H1 (cell line): ENCODE measurements around the gene CELF2. TPM values are rescaled to one million over a fixed set of nuclear protein-coding genes. Genes with fewer than 3 reads are reported as not detected.

Experiments used
- CTCF ChIA-PET: fragments of 300-600 bp; sonication (Branson Sonifier 250); formaldehyde crosslinking; loops from one replicate; lab custom pipeline; 2021; ENCODE audit not compliant: partially characterized antibody; lab: Charles Lee
- POLR2A ChIA-PET: fragments of 300-600 bp; sonication (Branson Sonifier 250); formaldehyde crosslinking; loops from one replicate; lab custom pipeline; 2021; ENCODE audit warnings: inconsistent platforms; ENCODE audit not compliant: partially characterized antibody; lab: Charles Lee
- DNase-seq, 2 experiments: peaks; one replicate each; pipeline versions ENCODE4 v3.0.0 to v3.0.0-alpha.2; 2010 to 2022; ENCODE audit warnings: low spot score in 2 of 2, low read depth in 1 of 2, mixed read lengths in 1 of 2
- FAIRE-seq: peaks from 2 replicates; lab custom pipeline; 2011; peaks lifted over from hg19 to GRCh38; lab: Jason Lieb, UNC
- H2AFZ ChIP-seq: 2 replicates; pipeline ENCODE4 v1.8.1; 2012; ENCODE audit warnings: low read length, inconsistent platforms
- H2AK5ac ChIP-seq: 2 replicates; pipeline ENCODE4 v1.6.1; 2013; ENCODE audit warnings: low read depth, low read length
- H2BK120ac ChIP-seq: replicated peaks from 2 replicates; pipeline ENCODE3; 2013; ENCODE audit warnings: low read depth, low read length, inconsistent platforms
- H2BK12ac ChIP-seq: 2 replicates; pipeline ENCODE4 v1.6.1; 2013; ENCODE audit warnings: low read depth, low read length
- H2BK15ac ChIP-seq: 2 replicates; pipeline ENCODE4 v1.6.1; 2013; ENCODE audit warnings: low read length
- H2BK20ac ChIP-seq: 2 replicates; pipeline ENCODE4 v1.6.1; 2013; ENCODE audit warnings: low read length
- H2BK5ac ChIP-seq: 2 replicates; pipeline ENCODE4 v1.6.1; 2013; ENCODE audit warnings: low read depth, low read length
- H3K14ac ChIP-seq: 2 replicates; pipeline ENCODE4 v1.6.1; 2013; ENCODE audit warnings: inconsistent platforms; ENCODE audit not compliant: insufficient read length
- H3K18ac ChIP-seq: 2 replicates; pipeline ENCODE4 v1.6.1; 2013; ENCODE audit warnings: low read length; ENCODE audit errors: extremely low read depth
- H3K23ac ChIP-seq: 2 replicates; pipeline ENCODE4 v1.6.1; 2013; ENCODE audit warnings: inconsistent platforms; ENCODE audit not compliant: insufficient read length
- H3K23me2 ChIP-seq: 2 replicates; pipeline ENCODE4 v1.6.1; 2013; ENCODE audit warnings: low read depth, low read length
- H3K27ac ChIP-seq: 2 replicates; pipeline ENCODE4 v1.6.1; 2011; ENCODE audit warnings: low read depth, low read length, inconsistent platforms
- H3K27me3 ChIP-seq, 4 experiments: replicated peaks in 1 of 4; 1 replicate in 1 of 4; 2 replicates in 3 of 4; pipeline versions ENCODE4 v1.6.1 to v1.8.1; 2011 to 2013; ENCODE audit warnings: low read length in 3 of 4, mild to moderate bottlenecking in 3 of 4, inconsistent platforms in 2 of 4, mixed read lengths in 2 of 4, moderate library complexity in 1 of 4; ENCODE audit not compliant: control insufficient read depth in 3 of 4, insufficient read depth in 3 of 4; ENCODE audit errors: extremely low read depth in 1 of 4
- H3K36me3 ChIP-seq, 4 experiments: 2 replicates each; pipeline versions ENCODE4 v1.6.1 to v1.8.1; 2011 to 2013; ENCODE audit warnings: mild to moderate bottlenecking in 4 of 4, low read length in 3 of 4, moderate library complexity in 2 of 4, control low read depth in 1 of 4, inconsistent platforms in 1 of 4; ENCODE audit not compliant: insufficient read depth in 4 of 4, control insufficient read depth in 2 of 4
- H3K4ac ChIP-seq: replicated peaks from 2 replicates; pipeline ENCODE3; 2013; ENCODE audit warnings: low read length, low read depth, mixed read lengths, inconsistent platforms; ENCODE audit not compliant: insufficient read length
- H3K4me1 ChIP-seq, 4 experiments: replicated peaks in 1 of 4; 1 replicate in 1 of 4; 2 replicates in 3 of 4; pipeline versions ENCODE4 v1.6.1 to v1.8.1; 2011 to 2013; ENCODE audit warnings: low read length in 3 of 4, inconsistent platforms in 2 of 4, mixed read lengths in 1 of 4; ENCODE audit not compliant: insufficient read depth in 4 of 4, control insufficient read depth in 3 of 4
- H3K4me2 ChIP-seq, 2 experiments: 2 replicates each; pipeline versions ENCODE4 v1.6.1 to v1.8.1; 2011 to 2013; ENCODE audit warnings: low read depth in 2 of 2, low read length in 2 of 2, control low read depth in 1 of 2, inconsistent platforms in 1 of 2, mild to moderate bottlenecking in 1 of 2; ENCODE audit not compliant: insufficient read depth in 1 of 2
- H3K4me3 ChIP-seq, 4 experiments: fragments of 200-600, 300-600 bp in 1 of 4; sonication (generic), shearing (Covaris generic), sonication (Bioruptor Twin) in 1 of 4; 2 replicates each; pipeline versions ENCODE4 v1.5.1 to v1.8.1; 2011 to 2016; ENCODE audit warnings: low read length in 4 of 4, low read depth in 3 of 4, control low read depth in 2 of 4, inconsistent platforms in 2 of 4, mild to moderate bottlenecking in 2 of 4, mixed read lengths in 1 of 4, moderate library complexity in 1 of 4; ENCODE audit not compliant: insufficient read depth in 2 of 4; ENCODE audit errors: extremely low read depth in 1 of 4
- H3K56ac ChIP-seq: replicated peaks from 2 replicates; pipeline ENCODE3; 2013; ENCODE audit warnings: low read depth, mild to moderate bottlenecking, mixed read lengths, low read length, inconsistent platforms; ENCODE audit not compliant: insufficient read length
- H3K79me1 ChIP-seq: 2 replicates; pipeline ENCODE4 v1.6.1; 2013; ENCODE audit warnings: low read depth, low read length, control low read depth
- H3K79me2 ChIP-seq, 2 experiments: 2 replicates each; pipeline versions ENCODE4 v1.6.1 to v1.8.1; 2012 to 2013; ENCODE audit warnings: low read length in 2 of 2, mild to moderate bottlenecking in 2 of 2, inconsistent platforms in 1 of 2; ENCODE audit not compliant: insufficient read depth in 2 of 2, control insufficient read depth in 1 of 2
- H3K9ac ChIP-seq, 4 experiments: replicated peaks in 1 of 4; 1 replicate in 1 of 4; 2 replicates in 3 of 4; pipeline versions ENCODE4 v1.6.1 to v1.8.1; 2011 to 2013; ENCODE audit warnings: low read depth in 3 of 4, low read length in 3 of 4, control low read depth in 2 of 4, mild to moderate bottlenecking in 2 of 4, moderate library complexity in 2 of 4, inconsistent platforms in 1 of 4; ENCODE audit errors: extremely low read depth in 1 of 4
- H3K9me3 ChIP-seq, 2 experiments: 2 replicates each; pipeline versions ENCODE4 v1.6.1 to v1.8.1; 2012 to 2013; ENCODE audit warnings: mild to moderate bottlenecking in 2 of 2, moderate library complexity in 2 of 2, control low read depth in 1 of 2, inconsistent platforms in 1 of 2, low read depth in 1 of 2, low read length in 1 of 2, mixed read lengths in 1 of 2; ENCODE audit not compliant: insufficient read depth in 2 of 2
- H4K20me1 ChIP-seq, 2 experiments: replicated peaks in 1 of 2; 2 replicates each; pipeline versions ENCODE3 to v1.8.1; 2011 to 2013; ENCODE audit warnings: inconsistent platforms in 2 of 2, low read length in 2 of 2, mild to moderate bottlenecking in 1 of 2; ENCODE audit not compliant: insufficient read depth in 2 of 2, control insufficient read depth in 1 of 2
- H4K5ac ChIP-seq: 2 replicates; pipeline ENCODE4 v1.6.1; 2013; ENCODE audit warnings: low read length, low read depth, mixed read lengths, inconsistent platforms; ENCODE audit not compliant: insufficient read length
- H4K8ac ChIP-seq: 2 replicates; pipeline ENCODE4 v1.8.0; 2013; ENCODE audit warnings: mild to moderate bottlenecking, moderate library complexity, low read length, inconsistent platforms; ENCODE audit not compliant: insufficient read depth; ENCODE audit errors: extremely low read depth
- H4K91ac ChIP-seq: replicated peaks from 2 replicates; pipeline ENCODE3; 2013; ENCODE audit warnings: low read length, mixed read lengths, inconsistent platforms; ENCODE audit not compliant: insufficient read length
- ATF2 ChIP-seq: IDR thresholded peaks from 2 replicates; pipeline ENCODE4 v1.6.1; 2012; ENCODE audit warnings: low read length, inconsistent platforms
- MAFK ChIP-seq: IDR thresholded peaks from 2 replicates; pipeline ENCODE4 v1.6.1; 2012; ENCODE audit warnings: low read depth, mild to moderate bottlenecking, improper control_type of control experiment, low read length
- RNF2 ChIP-seq: fragments of 200-900, 300-1000 bp; sonication (generic); IDR thresholded peaks from 2 replicates; pipeline ENCODE4 v1.7.1; 2016; ENCODE audit warnings: borderline replicate concordance, low read depth, mild to moderate bottlenecking, antibody characterized with exemption, low read length; ENCODE audit not compliant: poor library complexity, severe bottlenecking; ENCODE audit errors: missing control alignments
- RXRA ChIP-seq: IDR thresholded peaks from 2 replicates; pipeline ENCODE4 v1.6.1; 2011; ENCODE audit warnings: low read depth, mild to moderate bottlenecking, low read length, moderate library complexity; ENCODE audit not compliant: insufficient read depth
- TAF1 ChIP-seq: IDR thresholded peaks from 2 replicates; pipeline ENCODE4 v1.6.1; 2011; ENCODE audit warnings: mild to moderate bottlenecking, low read depth, low read length
- TBP ChIP-seq: IDR thresholded peaks from 2 replicates; pipeline ENCODE4 v1.6.1; 2011; ENCODE audit warnings: low read depth, low read length, improper control_type of control experiment
- WGBS, 2 experiments: shearing (Covaris generic) in 1 of 2; methylation state at CpG; one replicate each; pipeline versions ENCODE4 v1.1.6 to v1.1.7; 2013 to 2015; ENCODE audit warnings: low lambda C conversion rate in 2 of 2, mixed read lengths in 2 of 2, inconsistent platforms in 1 of 2, low coverage in 1 of 2, missing lambda C conversion rate in 1 of 2; ENCODE audit not compliant: insufficient replicate concordance in 2 of 2, insufficient coverage in 1 of 2, insufficient read length in 1 of 2; ENCODE audit errors: extremely low coverage in 1 of 2, missing lambda C conversion rate in 1 of 2; 5-methylcytosine and 5-hydroxymethylcytosine counted together
- polyA plus RNA-seq, 7 experiments: library from polyadenylated mRNA; depleted of rRNA in 3 of 7; stranded (reverse) in 5 of 7; unstranded in 2 of 7; fragments of >200 nt in 5 of 7; fragments of 200-250 nt in 2 of 7; gene quantifications; 1 replicate in 5 of 7; 2 replicates in 1 of 7; 4 replicates in 1 of 7; pipeline versions ENCODE4 v1.2.1 to v1.2.3, GENCODE V29; 2011 to 2013; ENCODE audit warnings: missing spikeins in 2 of 7, mixed read lengths in 2 of 7
- total RNA-seq: library from RNA; stranded (reverse); fragmentation: NEBNext Ultra II Directional; extraction: Animal tissue kit (Norgen Biotek cat#: 25700); gene quantifications from 2 replicates; pipeline ENCODE4 v1.2.1, GENCODE V29; 2021

CELF2 gene
- total and polyA plus RNA-seq, 2 of the 8 experiments (the other 6 are each of a cell fraction or from before 2014, with no cell fraction given): 18.3 to 22.7 TPM

- FAIRE-seq (no peak), DNase-seq (no peak)
- no peak overlapping the region for H2AFZ ChIP-seq
- H2BK5ac ChIP-seq: no peak overlapping the region
- H2BK20ac ChIP-seq: no peak overlapping the region
- H3K36me3 ChIP-seq: no peaks in the 10 kb centered on the region
- H4K8ac ChIP-seq: no peak overlapping the region
- H3K56ac ChIP-seq: no peak overlapping the region
- H3K4ac ChIP-seq: no peak overlapping the region
- H3K4me3 ChIP-seq: no peak overlapping the region
- H3K79me1 ChIP-seq: no peaks in the 10 kb centered on the region
- no peak overlapping the region for H2AK5ac ChIP-seq
- no peaks in the 10 kb centered on the region for H3K79me2 ChIP-seq
- no peak overlapping the region for H3K9ac ChIP-seq
- H3K23ac ChIP-seq: no peak overlapping the region
- 81% methylated on average over 10 of the region's 10 CpGs; no CpG with 5 or more reads in 1 of the 2 experiments for WGBS, 2 experiments
- H3K18ac ChIP-seq: no peak overlapping the region
- no peak overlapping the region for H4K91ac ChIP-seq
- H3K27me3 ChIP-seq: no peaks in the 10 kb centered on the region
- 0 out of 7 replicates have a peak, but pooled peaks cover 0 to 2% (median 0%) of the 10 kb centered on the region in 4 experiments for H3K4me1 ChIP-seq
- no peak overlapping the region for H2BK12ac ChIP-seq
- H3K23me2 ChIP-seq: no peaks in the 10 kb centered on the region
- H2BK15ac ChIP-seq: no peak overlapping the region
- no peak overlapping the region for H3K14ac ChIP-seq
- no peaks in the 10 kb centered on the region for H4K20me1 ChIP-seq
- H3K27ac ChIP-seq: no peak overlapping the region
- no peak for TF ChIP-seq TBP
- TF ChIP-seq RXRA: no peak
- no peak for TF ChIP-seq ATF2
- no peak for TF ChIP-seq MAFK
- no peak for TF ChIP-seq RNF2
- no peak for TF ChIP-seq TAF1
- ChIA-PET CTCF (no interaction called here), POLR2A (interaction anchor here (0.7 kb wide), 1 partner anchor 175 kb away, joined by 3 read pairs; no protein-coding TSS in a partner anchor)
- H4K5ac ChIP-seq: no peak overlapping the region
- no peak overlapping the region for H3K4me2 ChIP-seq
- no peak overlapping the region for H2BK120ac ChIP-seq
- H3K9me3 ChIP-seq: no peaks in the 10 kb centered on the region
Observed at GRCh38 chr10:11382187-11382586, 364.5 kb downstream of the CELF2 start.
